AG10803 (cell line): Measurements from ENCODE around the gene C11orf98.
A peak's percentile ranks its signal among the peaks of the same experiment; 100 is the strongest.

Source experiments
- DNase-seq: peaks from one replicate; pipeline ENCODE4 v3.0.0; 2010; ENCODE audit warnings: low read depth
- H3K4me3 ChIP-seq: 2 replicates; pipeline ENCODE4 v1.5.1; 2011; ENCODE audit warnings: mild to moderate bottlenecking, low read length, control low read depth
- TF ChIP-seq, protein P1 (sequence below): conservative IDR thresholded peaks from 2 replicates; pipeline ENCODE4 v1.5.1; 2011; ENCODE audit warnings: mild to moderate bottlenecking, low read length, control low read depth, inconsistent platforms

The C11orf98 gene

DNA sequence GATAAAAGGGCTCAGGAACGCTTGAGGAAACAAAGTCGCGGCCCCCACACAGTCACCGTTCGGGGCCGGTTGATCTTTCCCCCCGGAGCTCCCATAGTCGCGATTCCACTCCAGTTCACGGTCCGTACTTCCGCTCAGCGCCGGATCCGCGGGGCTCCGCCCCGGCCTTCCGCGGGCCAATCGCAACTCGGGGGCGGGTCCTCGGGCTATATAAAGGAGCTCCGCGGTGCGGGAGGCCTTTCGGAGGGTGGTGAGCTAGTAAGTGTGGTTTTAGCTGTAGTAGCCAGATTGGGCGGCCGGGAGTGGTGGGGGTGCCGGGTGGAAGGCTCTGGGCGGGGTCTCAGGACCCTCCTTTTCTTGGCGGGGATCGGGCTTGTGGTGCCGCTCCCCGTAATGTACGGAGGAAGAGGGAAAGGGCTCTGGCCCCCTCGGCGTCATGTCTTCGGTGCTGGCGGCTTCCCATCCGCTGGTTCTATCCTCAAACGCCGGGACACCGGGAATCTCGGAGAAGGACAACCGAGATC is at the start of gene C11orf98, which contains the start of gene CSKMT:
Gene C11orf98, minus strand, starts transcription at position 136 of the 524 bp plus-strand sequence. Its CDS starts 41 bp downstream, at position 95.
Gene CSKMT, plus strand, starts transcription at position 238 of the 524 bp plus-strand sequence. CDS start 568 bp downstream, outside the sequence.
- TF ChIP-seq, protein P1, sequence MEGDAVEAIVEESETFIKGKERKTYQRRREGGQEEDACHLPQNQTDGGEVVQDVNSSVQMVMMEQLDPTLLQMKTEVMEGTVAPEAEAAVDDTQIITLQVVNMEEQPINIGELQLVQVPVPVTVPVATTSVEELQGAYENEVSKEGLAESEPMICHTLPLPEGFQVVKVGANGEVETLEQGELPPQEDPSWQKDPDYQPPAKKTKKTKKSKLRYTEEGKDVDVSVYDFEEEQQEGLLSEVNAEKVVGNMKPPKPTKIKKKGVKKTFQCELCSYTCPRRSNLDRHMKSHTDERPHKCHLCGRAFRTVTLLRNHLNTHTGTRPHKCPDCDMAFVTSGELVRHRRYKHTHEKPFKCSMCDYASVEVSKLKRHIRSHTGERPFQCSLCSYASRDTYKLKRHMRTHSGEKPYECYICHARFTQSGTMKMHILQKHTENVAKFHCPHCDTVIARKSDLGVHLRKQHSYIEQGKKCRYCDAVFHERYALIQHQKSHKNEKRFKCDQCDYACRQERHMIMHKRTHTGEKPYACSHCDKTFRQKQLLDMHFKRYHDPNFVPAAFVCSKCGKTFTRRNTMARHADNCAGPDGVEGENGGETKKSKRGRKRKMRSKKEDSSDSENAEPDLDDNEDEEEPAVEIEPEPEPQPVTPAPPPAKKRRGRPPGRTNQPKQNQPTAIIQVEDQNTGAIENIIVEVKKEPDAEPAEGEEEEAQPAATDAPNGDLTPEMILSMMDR = no peak
- peak; percentile 91 for DNase-seq
- H3K4me3 ChIP-seq = peak within 1 kb of the TSS; percentile 93

DNA sequence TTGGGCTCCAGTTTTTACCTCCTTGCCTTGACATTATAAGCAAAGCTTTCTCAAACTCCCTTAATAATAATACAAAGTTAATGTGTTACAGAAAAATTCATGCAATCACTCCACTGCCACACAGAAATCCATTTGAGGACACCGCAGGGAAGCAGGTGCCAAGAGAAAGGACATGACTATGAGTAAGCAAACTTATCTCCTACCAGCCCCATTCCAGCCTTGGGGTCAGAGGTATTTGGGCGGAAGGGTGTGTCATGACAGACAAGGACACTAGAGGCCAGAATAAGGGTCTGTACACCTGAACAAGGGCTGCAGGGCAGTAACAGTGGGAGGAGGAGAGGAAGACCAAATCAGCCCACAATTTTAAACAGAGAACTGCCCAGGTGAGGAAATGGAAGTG is 48.3 kb upstream of the C11orf98 start:
- no peak overlapping the region for H3K4me3 ChIP-seq
- DNase-seq = no peak
- TF ChIP-seq, protein P1 = no peak

DNA sequence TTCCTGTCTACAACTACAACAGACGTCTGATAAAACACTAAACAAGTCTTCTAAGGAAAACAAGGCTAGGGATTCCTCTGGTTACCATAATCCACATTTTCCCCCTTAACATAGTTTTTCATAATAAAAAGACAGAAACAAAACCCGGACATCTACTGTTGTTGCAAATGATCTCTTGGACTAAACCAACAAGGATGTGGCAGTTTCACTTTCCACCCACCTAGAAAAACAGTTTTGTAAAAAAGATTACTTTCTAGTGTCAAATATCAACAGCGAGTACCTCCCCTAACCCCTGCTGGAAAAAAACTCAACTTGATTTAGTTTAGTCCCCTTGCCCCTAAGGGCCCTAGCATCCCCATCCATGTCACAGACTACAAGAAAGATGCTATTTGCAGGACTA is 47.9 kb upstream of the C11orf98 start:
- H3K4me3 ChIP-seq = no peak overlapping the region
- DNase-seq = no peak
- TF ChIP-seq, protein P1 = no peak

DNA sequence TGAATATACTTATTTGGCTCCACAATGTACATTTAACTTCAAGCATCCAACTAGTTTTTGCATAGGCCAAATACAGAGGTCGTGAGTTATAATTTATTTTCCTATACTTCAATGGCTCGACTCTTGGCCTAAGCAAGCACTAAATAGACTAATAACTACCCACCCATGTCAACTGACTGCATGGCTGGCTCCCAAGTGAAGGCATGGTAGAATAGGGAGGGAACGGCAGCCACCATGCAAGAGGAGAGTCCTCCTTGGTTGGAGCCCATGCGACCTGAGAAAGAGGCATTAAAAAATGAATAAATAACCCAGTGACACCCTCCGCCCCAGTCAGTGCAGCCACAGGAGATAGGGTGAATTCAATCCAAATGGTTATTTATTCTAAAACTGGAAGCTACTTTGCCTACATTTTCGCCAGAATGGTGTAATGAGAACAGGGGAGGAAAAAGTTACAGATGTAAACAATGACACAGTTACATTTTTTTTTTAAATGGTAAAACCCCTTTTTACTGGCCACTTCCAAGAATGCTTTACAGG is 47.3 kb upstream of the C11orf98 start:
- DNase-seq = no peak
- TF ChIP-seq, protein P1 = no peak
- H3K4me3 ChIP-seq = no peak overlapping the region

DNA sequence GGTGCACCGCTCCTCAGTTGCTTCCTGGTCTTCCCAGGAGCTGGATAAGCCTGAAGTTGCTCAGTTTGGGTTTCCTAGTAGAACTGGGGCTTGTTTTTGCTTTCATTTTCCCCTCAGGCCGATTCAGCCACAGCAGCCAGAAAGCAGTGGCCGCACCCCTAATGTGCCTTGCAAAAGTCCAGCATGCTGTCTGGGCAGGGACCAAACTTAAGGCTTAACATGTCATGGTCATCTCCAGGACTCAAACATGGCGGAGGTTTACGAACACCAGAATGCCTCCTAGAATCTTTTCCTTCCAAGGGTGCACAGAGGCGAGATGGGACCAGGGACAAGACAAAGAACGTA is 45.0 kb upstream of the C11orf98 start:
- TF ChIP-seq, protein P1 = no peak
- DNase-seq = peak; percentile 50
- H3K4me3 ChIP-seq = peak overlapping the region; percentile 58

DNA sequence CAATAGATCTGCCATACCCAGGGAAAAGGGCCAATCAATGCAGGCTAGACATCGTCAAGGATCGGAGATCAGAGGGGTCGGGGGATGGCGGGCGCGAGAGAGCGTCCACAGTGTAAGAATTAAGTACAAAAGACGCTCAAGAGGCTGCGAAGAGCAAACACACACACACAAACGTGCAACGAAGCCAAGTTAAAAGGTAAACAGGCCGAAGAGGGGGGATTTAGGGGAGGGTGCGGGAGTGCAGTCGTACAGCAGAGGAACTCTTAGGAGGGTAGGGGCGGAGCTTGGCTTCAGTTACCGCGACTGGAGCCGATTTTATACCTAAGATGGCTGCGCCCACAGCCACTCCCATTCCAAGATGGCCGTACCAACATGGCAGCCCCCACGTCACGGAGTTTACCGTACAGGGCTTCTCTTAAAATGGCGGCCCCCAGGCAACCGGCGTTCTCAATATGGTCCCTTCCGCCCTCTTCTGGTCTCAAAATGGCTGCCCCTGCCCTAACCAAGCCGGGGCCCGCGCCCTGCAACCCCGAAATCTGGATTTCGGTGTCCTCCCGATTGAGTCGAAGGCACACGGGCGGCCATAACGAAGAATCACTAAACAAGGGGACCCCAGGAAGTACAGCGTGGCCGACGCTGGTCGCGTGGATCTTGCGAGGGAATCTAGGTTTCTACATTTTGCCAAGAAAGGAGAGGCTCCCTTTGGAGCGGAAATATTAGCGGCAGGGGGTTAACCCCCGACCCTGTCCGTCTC is 44.4 kb upstream of the C11orf98 start:
- H3K4me3 ChIP-seq = peak overlapping the region; percentile 71
- TF ChIP-seq, protein P1 = no peak
- DNase-seq = peak; percentile 98

DNA sequence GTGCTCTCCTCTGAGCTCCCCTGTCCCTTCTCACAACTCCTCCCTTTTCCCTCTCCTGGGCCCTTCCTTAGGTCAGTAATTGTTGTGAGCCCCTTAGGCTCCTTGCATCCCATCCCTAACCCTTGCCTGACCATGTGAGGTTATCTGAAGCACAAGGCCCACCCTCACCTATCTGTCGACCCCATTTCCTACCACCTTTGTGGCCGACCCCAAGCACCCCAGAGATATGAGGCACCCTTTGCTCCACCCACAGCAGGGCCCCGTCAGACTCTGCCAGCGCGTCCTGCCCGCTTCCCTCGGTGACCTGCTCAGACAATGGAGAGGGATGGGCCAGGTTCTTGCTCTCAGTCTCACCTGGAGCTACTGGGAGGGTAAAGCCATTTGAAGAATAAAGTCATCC is 43.8 kb upstream of the C11orf98 start:
- TF ChIP-seq, protein P1 = no peak
- no peak for DNase-seq
- H3K4me3 ChIP-seq = peak overlapping the region; percentile 71
